Measurements from ENCODE around the gene KIF23.
"Not testable (repeated sequence)": the region's sequence is repeated elsewhere in the genome, so short reads cannot be mapped to it uniquely, and the experiment has no call there.

KIF23 gene

GRCh38 chr15:69434679-69435078, 20.5 kb downstream of the KIF23 start:
- DNase-seq (ENCODE audit: low read depth in 2 of 3, low spot score in 1 of 3): no peak

GRCh38 chr15:69435985-69436384, 21.8 kb downstream of the KIF23 start:
- DNase-seq (ENCODE audit: low read depth in 2 of 3, low spot score in 1 of 3): no peak

GRCh38 chr15:69436951-69437350, 22.8 kb downstream of the KIF23 start:
- no peak for DNase-seq (ENCODE audit: low read depth in 2 of 3, low spot score in 1 of 3)

- no peak for DNase-seq (ENCODE audit: low read depth in 2 of 3, low spot score in 1 of 3)
These were observed 25.5 kb downstream of the KIF23 start for GRCh38 chr15:69439623-69440022.

GRCh38 chr15:69443032-69443611, 29.0 kb downstream of the KIF23 start:
- no peak for DNase-seq (ENCODE audit: low read depth in 2 of 3, low spot score in 1 of 3)

GRCh38 chr15:69444686-69445085, 30.5 kb downstream of the KIF23 start:
- no peak for DNase-seq (ENCODE audit: low read depth in 2 of 3, low spot score in 1 of 3)

GRCh38 chr15:69446953-69447352, 32.8 kb downstream of the KIF23 start:
- no peak for DNase-seq (ENCODE audit: low read depth in 2 of 3, low spot score in 1 of 3)

- DNase-seq (ENCODE audit: low read depth in 2 of 3, low spot score in 1 of 3): not testable (repeated sequence)
These were observed 36.1 kb downstream of the KIF23 start for GRCh38 chr15:69450221-69450620.

- no peak for DNase-seq (ENCODE audit: low read depth in 2 of 3, low spot score in 1 of 3)
These were observed 37.0 kb downstream of the KIF23 start for GRCh38 chr15:69450968-69451695.

- no peak for DNase-seq (ENCODE audit: low read depth in 2 of 3, low spot score in 1 of 3)
These were observed 38.0 kb downstream of the KIF23 start for GRCh38 chr15:69451951-69452691.

- DNase-seq (ENCODE audit: low read depth in 2 of 3, low spot score in 1 of 3): peak; percentile 91 to 93 (median 93)
These were observed 38.8 kb downstream of the KIF23 start, which contains the start of gene RPLP1 for GRCh38 chr15:69452692-69453521. RPLP1 (plus strand) TSS chr15:69452818; CDS start chr15:69452949, 131 bp downstream.

GRCh38 chr15:69454953-69455352, 40.8 kb downstream of the KIF23 start:
- no peak for DNase-seq (ENCODE audit: low read depth in 2 of 3, low spot score in 1 of 3)

GRCh38 chr15:69456208-69457166, 42.3 kb downstream of the KIF23 start:
- no peak for DNase-seq (ENCODE audit: low read depth in 2 of 3, low spot score in 1 of 3)

- no peak for DNase-seq (ENCODE audit: low read depth in 2 of 3, low spot score in 1 of 3)
These were observed 43.4 kb downstream of the KIF23 start for GRCh38 chr15:69457304-69458280.

- DNase-seq (ENCODE audit: low read depth in 2 of 3, low spot score in 1 of 3): no peak
These were observed 44.9 kb downstream of the KIF23 start for GRCh38 chr15:69459066-69459465.

GRCh38 chr15:69460481-69460880, 46.3 kb downstream of the KIF23 start:
- DNase-seq (ENCODE audit: low read depth in 2 of 3, low spot score in 1 of 3): no peak

- DNase-seq (ENCODE audit: low read depth in 2 of 3, low spot score in 1 of 3): no peak
These were observed 47.9 kb downstream of the KIF23 start for GRCh38 chr15:69462030-69462492.

GRCh38 chr15:69462493-69463181, 48.5 kb downstream of the KIF23 start:
- peak; percentile 87 to 91 (median 90) for DNase-seq (ENCODE audit: low read depth in 2 of 3, low spot score in 1 of 3)
